AG04450 (cell line): ENCODE results near the gene CTSC. TPM values are rescaled to one million over a fixed set of nuclear protein-coding genes. Genes with fewer than 3 reads are reported as not detected.

Experiments
- CTCF ChIA-PET: fragments of 300-600, 350-600 bp; formaldehyde crosslinking; extraction: SDS; loops from one replicate; lab custom pipeline; 2022; ENCODE audit warnings: antibody characterized with exemption, inconsistent platforms; lab: Charles Lee
- POLR2A ChIA-PET: fragments of 350-600 bp; formaldehyde crosslinking; extraction: SDS; loops from one replicate; lab custom pipeline; 2021; ENCODE audit warnings: antibody characterized with exemption, inconsistent platforms; lab: Yijun Ruan, JAX
- DNase-seq: peaks from one replicate; pipeline ENCODE4 v3.0.0-alpha.2; 2011; ENCODE audit warnings: low read depth, low spot score
- H3K27ac ChIP-seq: one replicate; pipeline ENCODE4 v1.5.1; 2012; ENCODE audit warnings: low read depth, low read length, control low read depth
- H3K27me3 ChIP-seq: one replicate; pipeline ENCODE4 v1.6.0; 2012; ENCODE audit warnings: low read length; ENCODE audit not compliant: control insufficient read depth, insufficient read depth
- H3K4me3 ChIP-seq: 2 replicates; pipeline ENCODE4 v1.5.1; 2011; ENCODE audit warnings: mild to moderate bottlenecking, low read depth, low read length, control low read depth
- H3K9me3 ChIP-seq: 2 replicates; pipeline ENCODE4 v1.5.1; 2012; ENCODE audit warnings: low read length; ENCODE audit not compliant: control insufficient read depth, insufficient read depth
- CTCF ChIP-seq: IDR thresholded peaks from 2 replicates; pipeline ENCODE4 v1.5.1; 2011; ENCODE audit warnings: low read depth, low read length, control low read depth, inconsistent platforms
- polyA plus RNA-seq: library from polyadenylated mRNA; depleted of rRNA; stranded (reverse); fragments of >200 nt; gene quantifications from 2 replicates; pipeline ENCODE4 v1.2.3, GENCODE V29; 2011

Gene CTSC
- polyA plus RNA-seq, 1 experiment: 565 TPM

- CTCF ChIA-PET: interaction anchor here (0.9 to 4.0 kb wide), 3 partner anchors 188 to 339 kb away, joined by 3 to 17 read pairs (median 7); no protein-coding TSS in a partner anchor
- DNase-seq: no peak
- POLR2A ChIA-PET: no interaction called here
- Histone ChIP-seq H3K27me3 (no peaks in the 10 kb centered on the region), H3K27ac (no peak overlapping the region), H3K4me3 (no peak overlapping the region), H3K9me3 (no peaks in the 10 kb centered on the region)
- TF ChIP-seq CTCF: no peak
Measured at GRCh38 chr11:88354912-88355311, 17.4 kb upstream of the CTSC start.

- Histone ChIP-seq H3K27me3 (no peaks in the 10 kb centered on the region), H3K27ac (no peak overlapping the region), H3K4me3 (no peak overlapping the region), H3K9me3 (no peaks in the 10 kb centered on the region)
- CTCF ChIA-PET: interaction anchor here (1.6 to 4.0 kb wide), 2 partner anchors 189 to 198 kb away, joined by 7 to 17 read pairs; no protein-coding TSS in a partner anchor
- no peak for TF ChIP-seq CTCF
- DNase-seq: no peak
- POLR2A ChIA-PET: no interaction called here
Measured at GRCh38 chr11:88353835-88354496, 16.4 kb upstream of the CTSC start.

GRCh38 chr11:88353386-88353785, 15.8 kb upstream of the CTSC start:
- ChIA-PET POLR2A (no interaction called here), CTCF (interaction anchor here (1.3 kb wide), 1 partner anchor 191 kb away, joined by 3 read pairs; no protein-coding TSS in a partner anchor)
- no peak overlapping the region for H3K4me3 ChIP-seq
- H3K27ac ChIP-seq: no peak overlapping the region
- no peak for TF ChIP-seq CTCF
- no peaks in the 10 kb centered on the region for H3K9me3 ChIP-seq
- H3K27me3 ChIP-seq: no peaks in the 10 kb centered on the region
- no peak for DNase-seq

- Histone ChIP-seq H3K4me3 (no peak overlapping the region), H3K27ac (no peak overlapping the region), H3K27me3 (no peaks in the 10 kb centered on the region), H3K9me3 (no peaks in the 10 kb centered on the region)
- no peak for TF ChIP-seq CTCF
- no peak for DNase-seq
- ChIA-PET CTCF (interaction anchor here (1.3 kb wide), 1 partner anchor 192 kb away, joined by 3 read pairs; no protein-coding TSS in a partner anchor), POLR2A (no interaction called here)
Measured at GRCh38 chr11:88352139-88352538, 14.6 kb upstream of the CTSC start.

GRCh38 chr11:88348870-88349269, 11.3 kb upstream of the CTSC start:
- no peak for TF ChIP-seq CTCF
- peak; percentile 48 for DNase-seq
- H3K27me3 ChIP-seq: no peaks in the 10 kb centered on the region
- POLR2A ChIA-PET: interaction anchor here (0.7 to 1.1 kb wide), 2 partner anchors 11 to 18 kb away, joined by 4 to 5 read pairs; partner anchors contain the start of gene CTSC
- CTCF ChIA-PET: interaction anchor here (2.5 kb wide), 1 partner anchor 195 kb away, joined by 8 read pairs; no protein-coding TSS in a partner anchor
- H3K9me3 ChIP-seq: no peaks in the 10 kb centered on the region
- no peak overlapping the region for H3K4me3 ChIP-seq
- H3K27ac ChIP-seq: no peak overlapping the region
